Uterus (tissue), 2 donors: ENCODE measurements around the gene CPEB1.

ENCODE experiments used
- POLR2A ChIP-seq, 2 donors: fragments of 450-650 bp; IDR thresholded peaks; one replicate each; pipeline ENCODE4 v1.6.1; 2016; ENCODE audit warnings: antibody characterized with exemption in 2 of 2, mild to moderate bottlenecking in 1 of 2, moderate library complexity in 1 of 2
- TF ChIP-seq, protein P1 (sequence below), 4 experiments: fragments of 200-600 bp in 2 of 4; fragments of 450-650 bp in 2 of 4; sonication (generic) in 2 of 4; IDR thresholded peaks; one replicate each; pipeline ENCODE4 v1.5.1; 2016 to 2019; ENCODE audit warnings: antibody characterized with exemption in 4 of 4, mild to moderate bottlenecking in 2 of 4, moderate library complexity in 1 of 4

DNA sequence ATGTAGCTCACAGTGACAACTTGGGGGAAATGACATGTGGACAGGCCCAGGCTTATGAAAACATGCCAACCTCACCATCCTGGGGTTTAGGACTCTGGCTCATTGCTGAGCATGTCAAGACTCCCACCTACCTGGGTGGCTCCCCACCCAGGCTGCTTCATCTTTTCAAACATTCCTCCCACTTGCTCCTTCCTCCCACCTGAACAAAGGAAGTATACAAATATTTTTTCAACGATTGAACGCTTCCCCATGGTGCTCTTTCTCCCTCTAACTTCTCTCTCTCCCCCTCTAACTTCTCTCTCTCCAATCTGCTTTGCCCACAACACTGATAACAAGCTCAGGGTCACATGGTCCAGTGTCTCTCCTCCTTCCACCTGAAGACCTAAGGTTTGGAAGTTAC is 27.7 kb upstream of the CPEB1 start:
- TF ChIP-seq, protein P1, sequence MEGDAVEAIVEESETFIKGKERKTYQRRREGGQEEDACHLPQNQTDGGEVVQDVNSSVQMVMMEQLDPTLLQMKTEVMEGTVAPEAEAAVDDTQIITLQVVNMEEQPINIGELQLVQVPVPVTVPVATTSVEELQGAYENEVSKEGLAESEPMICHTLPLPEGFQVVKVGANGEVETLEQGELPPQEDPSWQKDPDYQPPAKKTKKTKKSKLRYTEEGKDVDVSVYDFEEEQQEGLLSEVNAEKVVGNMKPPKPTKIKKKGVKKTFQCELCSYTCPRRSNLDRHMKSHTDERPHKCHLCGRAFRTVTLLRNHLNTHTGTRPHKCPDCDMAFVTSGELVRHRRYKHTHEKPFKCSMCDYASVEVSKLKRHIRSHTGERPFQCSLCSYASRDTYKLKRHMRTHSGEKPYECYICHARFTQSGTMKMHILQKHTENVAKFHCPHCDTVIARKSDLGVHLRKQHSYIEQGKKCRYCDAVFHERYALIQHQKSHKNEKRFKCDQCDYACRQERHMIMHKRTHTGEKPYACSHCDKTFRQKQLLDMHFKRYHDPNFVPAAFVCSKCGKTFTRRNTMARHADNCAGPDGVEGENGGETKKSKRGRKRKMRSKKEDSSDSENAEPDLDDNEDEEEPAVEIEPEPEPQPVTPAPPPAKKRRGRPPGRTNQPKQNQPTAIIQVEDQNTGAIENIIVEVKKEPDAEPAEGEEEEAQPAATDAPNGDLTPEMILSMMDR (IDR thresholded peaks at IDR 0.05) = no peak
- no peak for TF ChIP-seq POLR2A (IDR thresholded peaks at IDR 0.05)
